ENCODE results near the gene TMEM132E.

Gene TMEM132E

DNA sequence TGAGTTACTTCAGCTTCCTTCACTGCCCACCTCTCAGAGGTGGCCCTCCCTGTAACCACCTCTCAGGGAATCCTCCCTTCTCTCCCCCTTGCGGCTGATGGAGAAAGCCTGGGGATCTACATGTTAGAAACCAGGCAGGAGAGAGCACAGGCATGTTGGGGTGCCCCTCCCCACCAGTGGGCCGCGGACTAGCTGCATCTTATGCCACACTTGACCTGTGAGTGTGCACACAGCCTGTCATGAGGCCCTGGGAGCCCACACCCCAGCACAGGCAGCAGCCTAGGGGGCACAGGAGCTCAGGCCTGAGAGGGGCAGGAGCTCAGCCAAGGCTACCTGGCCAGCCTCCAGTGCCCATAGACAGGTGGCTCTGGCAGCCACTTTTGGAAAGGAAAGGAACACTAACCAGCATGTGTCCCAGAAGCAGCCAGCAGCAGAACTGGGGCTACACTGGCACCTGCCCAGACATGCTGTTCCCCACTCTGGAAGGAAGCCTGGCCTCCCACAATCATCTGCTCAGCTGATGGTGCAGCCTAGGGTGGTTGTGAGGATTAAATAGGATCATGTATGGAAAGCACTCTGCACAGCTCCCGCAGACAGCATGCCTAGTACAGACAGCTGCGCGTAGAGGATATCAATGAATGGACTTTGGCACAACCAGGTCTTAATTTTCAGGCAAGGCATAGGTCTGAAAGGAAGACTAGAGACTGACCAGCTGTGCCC is 60.5 kb downstream of the TMEM132E start:
- H3F3A ChIP-seq (ENCODE audit: insufficient read depth, low read length) = no peaks in the 10 kb centered on the region
- H3K27me3 ChIP-seq (ENCODE audit: insufficient read depth, low read length) = no peaks in the 10 kb centered on the region
- H4K20me1 ChIP-seq (ENCODE audit: insufficient read depth, low read length) = no peaks in the 10 kb centered on the region
- no peaks in the 10 kb centered on the region for H3K36me3 ChIP-seq (ENCODE audit: insufficient read depth, low read length)
- H3K9me3 ChIP-seq (ENCODE audit: low read length) = no peaks in the 10 kb centered on the region
- no peak overlapping the region for H2AFZ ChIP-seq (ENCODE audit: low read length)
- H3K9me2 ChIP-seq (ENCODE audit: low read depth, low read length) = no peaks in the 10 kb centered on the region
- TF ChIP-seq CTCF (IDR thresholded peaks at IDR 0.05; ENCODE audit: low read length) (no peak), EZH2 (IDR thresholded peaks at IDR 0.05; ENCODE audit: borderline replicate concordance, low read length) (no peak)
- no peak overlapping the region for H3K9ac ChIP-seq (ENCODE audit: low read length)
- no peak overlapping the region for H3K27ac ChIP-seq (ENCODE audit: low read depth, low read length, poor library complexity, severe bottlenecking)
- no peak overlapping the region for H3K4me3 ChIP-seq (ENCODE audit: low read depth, low read length, poor library complexity, severe bottlenecking)
- H3K79me2 ChIP-seq (ENCODE audit: insufficient read depth, low read length) = no peaks in the 10 kb centered on the region
- H3K4me2 ChIP-seq (ENCODE audit: low read length) = no peak overlapping the region
- no peaks in the 10 kb centered on the region for H3K4me1 ChIP-seq (ENCODE audit: insufficient read depth, low read length, severe bottlenecking)

DNA sequence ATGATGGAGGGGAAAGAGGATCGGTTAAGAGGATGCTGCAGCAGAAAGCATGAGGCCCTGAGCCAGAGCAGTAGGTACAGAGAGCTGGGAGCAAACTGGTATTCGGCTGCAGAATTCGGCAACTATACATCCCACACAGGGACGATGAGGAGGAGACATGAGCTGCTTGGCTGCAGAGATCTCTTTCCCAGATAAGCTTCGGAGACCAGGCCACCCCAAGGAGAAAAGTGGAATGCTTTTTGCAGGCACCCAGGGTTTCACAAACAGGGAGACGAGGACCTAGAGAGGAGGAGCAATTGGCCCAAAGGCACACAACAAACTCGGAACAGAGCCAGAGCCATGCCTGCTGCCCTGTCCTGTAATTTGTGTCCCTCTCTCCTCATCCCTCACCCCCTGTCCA is 62.0 kb downstream of the TMEM132E start:
- H3K9me3 ChIP-seq (ENCODE audit: low read length) = no peaks in the 10 kb centered on the region
- TF ChIP-seq EZH2 (IDR thresholded peaks at IDR 0.05; ENCODE audit: borderline replicate concordance, low read length) = no peak
- no peak for TF ChIP-seq CTCF (IDR thresholded peaks at IDR 0.05; ENCODE audit: low read length)
- H4K20me1 ChIP-seq (ENCODE audit: insufficient read depth, low read length) = no peaks in the 10 kb centered on the region
- no peak overlapping the region for H3K4me2 ChIP-seq (ENCODE audit: low read length)
- no peaks in the 10 kb centered on the region for H3F3A ChIP-seq (ENCODE audit: insufficient read depth, low read length)
- no peaks in the 10 kb centered on the region for H3K4me1 ChIP-seq (ENCODE audit: insufficient read depth, low read length, severe bottlenecking)
- H3K36me3 ChIP-seq (ENCODE audit: insufficient read depth, low read length) = no peaks in the 10 kb centered on the region
- H3K27me3 ChIP-seq (ENCODE audit: insufficient read depth, low read length) = no peaks in the 10 kb centered on the region
- no peak overlapping the region for H3K4me3 ChIP-seq (ENCODE audit: low read depth, low read length, poor library complexity, severe bottlenecking)
- no peaks in the 10 kb centered on the region for H3K9me2 ChIP-seq (ENCODE audit: low read depth, low read length)
- no peak overlapping the region for H3K9ac ChIP-seq (ENCODE audit: low read length)
- no peaks in the 10 kb centered on the region for H3K79me2 ChIP-seq (ENCODE audit: insufficient read depth, low read length)
- H3K27ac ChIP-seq (ENCODE audit: low read depth, low read length, poor library complexity, severe bottlenecking) = no peak overlapping the region
- no peak overlapping the region for H2AFZ ChIP-seq (ENCODE audit: low read length)

DNA sequence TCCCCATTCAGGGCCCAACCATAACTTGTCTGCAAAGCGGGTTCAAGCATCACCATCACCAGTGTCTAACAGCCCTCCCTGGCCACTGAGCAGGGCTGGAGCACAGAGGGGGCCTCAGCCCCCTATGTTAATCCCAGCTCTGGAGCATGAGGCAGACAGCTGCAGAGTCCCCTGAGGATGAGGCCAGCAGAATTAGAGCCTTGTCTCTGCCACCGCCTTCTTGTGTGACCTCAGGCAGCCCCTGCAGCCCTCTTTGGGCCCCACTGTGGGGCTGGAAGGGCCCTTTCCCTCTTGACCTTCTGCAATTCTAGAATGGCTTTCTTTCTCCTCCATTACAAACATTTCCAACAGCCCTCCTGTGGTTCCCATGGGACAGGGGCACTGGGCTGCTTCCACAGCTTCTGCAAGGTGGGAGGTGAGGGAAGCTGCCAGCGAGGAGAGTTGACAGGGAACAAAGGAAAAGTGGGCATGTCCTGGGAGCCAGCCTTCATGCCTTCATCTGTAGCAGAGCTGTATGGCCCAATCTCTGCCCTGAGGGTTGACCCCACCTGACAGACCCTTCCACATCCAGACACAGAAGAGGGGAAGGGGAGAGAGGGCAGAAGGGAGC is 65.7 kb downstream of the TMEM132E start:
- no peak for TF ChIP-seq EZH2 (IDR thresholded peaks at IDR 0.05; ENCODE audit: borderline replicate concordance, low read length)
- no peak for TF ChIP-seq CTCF (IDR thresholded peaks at IDR 0.05; ENCODE audit: low read length)
- Histone ChIP-seq H3K4me1 (ENCODE audit: insufficient read depth, low read length, severe bottlenecking) (no peaks in the 10 kb centered on the region), H3K27me3 (ENCODE audit: insufficient read depth, low read length) (no peaks in the 10 kb centered on the region), H4K20me1 (ENCODE audit: insufficient read depth, low read length) (no peaks in the 10 kb centered on the region), H3K9ac (ENCODE audit: low read length) (no peak overlapping the region), H3K36me3 (ENCODE audit: insufficient read depth, low read length) (no peaks in the 10 kb centered on the region), H2AFZ (ENCODE audit: low read length) (no peak overlapping the region), H3K79me2 (ENCODE audit: insufficient read depth, low read length) (no peaks in the 10 kb centered on the region), H3K9me2 (ENCODE audit: low read depth, low read length) (no peaks in the 10 kb centered on the region), H3K4me3 (ENCODE audit: low read depth, low read length, poor library complexity, severe bottlenecking) (no peak overlapping the region), H3K27ac (ENCODE audit: low read depth, low read length, poor library complexity, severe bottlenecking) (no peak overlapping the region), H3K9me3 (ENCODE audit: low read length) (no peaks in the 10 kb centered on the region), H3K4me2 (ENCODE audit: low read length) (no peak overlapping the region), H3F3A (ENCODE audit: insufficient read depth, low read length) (no peaks in the 10 kb centered on the region)
